IMR-90 (cell line): Measurements from ENCODE around the gene MLANA. TPM values are rescaled to one million over a fixed set of nuclear protein-coding genes. Genes with fewer than 3 reads are reported as not detected.
A peak's percentile ranks its signal among the peaks of the same experiment; 100 is the strongest.

Source experiments
- ATAC-seq: fragments of 200-7000 bp; cut with Tn5 transposase; 2 replicates; pipeline ENCODE4 v1.9.1; 2020; ENCODE audit warnings: low read depth, mild to moderate bottlenecking, moderate library complexity
- BruUV-seq: library from RNA; stranded (reverse); fragments of 400-500 nt; replicated peaks from 2 replicates; lab custom pipeline; 2021; lab: Mats Ljungman, UMichigan
- CTCF ChIA-PET: fragments of 300-600 bp; formaldehyde crosslinking; extraction: SDS; loops from one replicate; lab custom pipeline; 2021; ENCODE audit warnings: antibody characterized with exemption; lab: Yijun Ruan, JAX
- POLR2A ChIA-PET: fragments of 300-600 bp; sonication (Branson Sonifier 250); formaldehyde crosslinking; loops from one replicate; lab custom pipeline; 2022; ENCODE audit warnings: antibody characterized with exemption; ENCODE audit not compliant: unreplicated experiment; lab: Charles Lee
- DNase-seq: peaks from one replicate; pipeline ENCODE4 v3.0.0; 2013
- H2AFZ ChIP-seq: replicated peaks from 2 replicates; pipeline ENCODE3; 2013; ENCODE audit warnings: low read length, mild to moderate bottlenecking; ENCODE audit not compliant: poor library complexity
- H2AK5ac ChIP-seq: 2 replicates; pipeline ENCODE4 v1.6.1; 2013; ENCODE audit warnings: low read depth, low read length, inconsistent platforms
- H2AK9ac ChIP-seq: replicated peaks from 2 replicates; pipeline ENCODE3; 2013; ENCODE audit warnings: mild to moderate bottlenecking, low read depth, low read length, moderate library complexity; ENCODE audit not compliant: poor library complexity
- H2BK120ac ChIP-seq: 2 replicates; pipeline ENCODE4 v1.6.1; 2013; ENCODE audit warnings: low read depth, low read length, inconsistent platforms
- H2BK15ac ChIP-seq: 3 replicates; pipeline ENCODE4 v1.6.1; 2013; ENCODE audit warnings: low read depth, low read length, inconsistent platforms
- H2BK20ac ChIP-seq: 2 replicates; pipeline ENCODE4 v1.6.1; 2013; ENCODE audit warnings: low read depth, mild to moderate bottlenecking, inconsistent platforms, low read length, moderate library complexity
- H2BK5ac ChIP-seq: 2 replicates; pipeline ENCODE4 v1.6.1; 2013; ENCODE audit warnings: mild to moderate bottlenecking, low read depth, low read length, inconsistent platforms; ENCODE audit not compliant: poor library complexity, severe bottlenecking
- H3K14ac ChIP-seq: replicated peaks from 2 replicates; pipeline ENCODE4 v1.6.1; 2013; ENCODE audit warnings: low read depth, low read length, inconsistent platforms
- H3K18ac ChIP-seq: 2 replicates; pipeline ENCODE4 v1.6.1; 2013; ENCODE audit warnings: low read depth, low read length, control low read depth
- H3K23ac ChIP-seq: 2 replicates; pipeline ENCODE4 v1.6.1; 2013; ENCODE audit warnings: low read depth, low read length, inconsistent platforms
- H3K27ac ChIP-seq: 2 replicates; pipeline ENCODE4 v1.5.1; 2013; ENCODE audit warnings: mild to moderate bottlenecking, control low read depth, low read length; ENCODE audit not compliant: insufficient read depth
- H3K27me3 ChIP-seq: 2 replicates; pipeline ENCODE4 v1.6.1; 2013; ENCODE audit warnings: low read length; ENCODE audit not compliant: control insufficient read depth, insufficient read depth
- H3K36me3 ChIP-seq: 2 replicates; pipeline ENCODE4 v1.6.1; 2013; ENCODE audit warnings: low read length, mixed read lengths; ENCODE audit not compliant: control insufficient read depth, insufficient read depth
- H3K4ac ChIP-seq: 2 replicates; pipeline ENCODE4 v1.6.1; 2013; ENCODE audit warnings: low read depth, low read length, inconsistent platforms
- H3K4me1 ChIP-seq: 2 replicates; pipeline ENCODE4 v1.6.1; 2013; ENCODE audit warnings: low read length, mixed read lengths; ENCODE audit not compliant: control insufficient read depth, insufficient read depth
- H3K4me2 ChIP-seq: 2 replicates; pipeline ENCODE4 v1.6.1; 2013; ENCODE audit warnings: low read depth, mild to moderate bottlenecking, control low read depth, low read length, moderate library complexity
- H3K4me3 ChIP-seq: 2 replicates; pipeline ENCODE4 v1.5.1; 2013; ENCODE audit warnings: low read depth, mild to moderate bottlenecking, control low read depth, low read length, moderate library complexity; ENCODE audit not compliant: insufficient read depth
- H3K56ac ChIP-seq: 2 replicates; pipeline ENCODE4 v1.6.1; 2013; ENCODE audit warnings: low read length, inconsistent platforms; ENCODE audit not compliant: insufficient read depth; ENCODE audit errors: extremely low read depth
- H3K79me1 ChIP-seq, 2 experiments: 2 replicates each; pipeline ENCODE4 v1.6.1; 2013; ENCODE audit warnings: low read length in 2 of 2, inconsistent platforms in 1 of 2, low read depth in 1 of 2
- H3K9ac ChIP-seq: 2 replicates; pipeline ENCODE4 v1.6.1; 2013; ENCODE audit warnings: low read depth, low read length, control low read depth
- H3K9me1 ChIP-seq: 2 replicates; pipeline ENCODE4 v1.6.1; 2013; ENCODE audit warnings: low read length, inconsistent platforms; ENCODE audit not compliant: insufficient read depth
- H3K9me3 ChIP-seq: 2 replicates; pipeline ENCODE4 v1.6.1; 2013; ENCODE audit warnings: low read length; ENCODE audit not compliant: control insufficient read depth, insufficient read depth
- H4K20me1 ChIP-seq: 2 replicates; pipeline ENCODE4 v1.6.1; 2013; ENCODE audit warnings: low read length, inconsistent platforms; ENCODE audit not compliant: insufficient read depth
- H4K5ac ChIP-seq: 2 replicates; pipeline ENCODE4 v1.6.1; 2013; ENCODE audit warnings: mild to moderate bottlenecking, low read depth, low read length, control low read depth
- H4K8ac ChIP-seq, 2 experiments: 2 replicates each; pipeline ENCODE4 v1.6.1; 2013; ENCODE audit warnings: low read depth in 2 of 2, low read length in 2 of 2, control low read depth in 1 of 2, inconsistent platforms in 1 of 2
- H4K91ac ChIP-seq: 2 replicates; pipeline ENCODE4 v1.6.1; 2013; ENCODE audit warnings: low read depth, low read length, inconsistent platforms; ENCODE audit not compliant: insufficient read depth
- MAFK ChIP-seq: IDR thresholded peaks from 2 replicates; pipeline ENCODE4 v1.6.1; 2012; ENCODE audit warnings: low read depth, low read length, improper control_type of control experiment
- USF2 ChIP-seq: fragments of 150-350 bp; IDR thresholded peaks from 2 replicates; pipeline ENCODE4 v1.6.1; 2017; ENCODE audit warnings: mild to moderate bottlenecking, antibody characterized with exemption, low read length, low read depth
- WGBS, 2 experiments: methylation state at CpG; one replicate each; pipeline versions ENCODE4 v1.1.5 to v1.1.7; 2013; ENCODE audit warnings: missing lambda C conversion rate in 2 of 2; ENCODE audit not compliant: insufficient read length in 1 of 2; ENCODE audit errors: extremely low coverage in 2 of 2; 5-methylcytosine and 5-hydroxymethylcytosine counted together
- dilution Hi-C: fragments of 300-500 bp; cut with HindIII; formaldehyde crosslinking; loops from one replicate; pipeline ENCODE4 v1.14.3; 2018; ENCODE audit warnings: low sequenced_read_pairs; ENCODE audit not compliant: unreplicated experiment
- in situ Hi-C: fragments of 300-500 bp; cut with MboI; formaldehyde crosslinking; loops from 3 replicates; pipeline ENCODE4 v1.14.3; 2019; ENCODE audit warnings: low sequenced_read_pairs, inconsistent platforms, mixed read lengths
- intact Hi-C: fragments of 100-400 bp; cut with micrococcal nuclease; formaldehyde crosslinking; loops from 2 replicates; pipeline ENCODE4 v1.10.0; 2022
- polyA plus RNA-seq, 3 experiments: library from polyadenylated mRNA; depleted of rRNA; stranded (reverse); fragments of >200 nt; gene quantifications; 2 replicates each; pipeline ENCODE4 v1.2.3, GENCODE V29; 2012; ENCODE audit warnings: low replicate concordance in 1 of 3
- total RNA-seq: library from RNA; depleted of rRNA; stranded (reverse); fragments of >200 nt; gene quantifications from 2 replicates; pipeline ENCODE4 v1.2.3, GENCODE V29; 2012

The MLANA gene
- total and polyA plus RNA-seq, 2 of the 4 experiments (the other 2 are of a cell fraction) = not detected

GRCh38 chr9:5910413-5911057 is 19.8 kb downstream of the MLANA start:
- no peaks in the 10 kb centered on the region for H3K36me3 ChIP-seq
- no peaks in the 10 kb centered on the region for H3K79me1 ChIP-seq
- H3K9me3 ChIP-seq = no peaks in the 10 kb centered on the region
- ATAC-seq = no peak
- CTCF ChIA-PET = no interaction called here
- H3K9me1 ChIP-seq = peaks cover 4% of the 10 kb centered on the region; the same call in 1 of the 2 replicates
- no peak overlapping the region for H4K8ac ChIP-seq
- H2AK5ac ChIP-seq = no peak overlapping the region
- no TSS peak for BruUV-seq
- H4K91ac ChIP-seq = 0 out of 2 replicates have a peak overlapping the region, but pooled peaks have one; percentile 4
- H2BK20ac ChIP-seq = no peak overlapping the region
- H3K4ac ChIP-seq = no peak overlapping the region
- H3K56ac ChIP-seq = no peak overlapping the region
- POLR2A ChIA-PET = no interaction called here
- no peak overlapping the region for H3K4me3 ChIP-seq
- no peak overlapping the region for H3K23ac ChIP-seq
- in situ Hi-C loops = no loop called here
- H4K5ac ChIP-seq = no peak overlapping the region
- H3K9ac ChIP-seq = no peak overlapping the region
- H3K27ac ChIP-seq = no peak overlapping the region
- no peak for TF ChIP-seq MAFK
- TF ChIP-seq USF2 = peak; percentile 42; the same call in 1 of the 2 replicates
- intact Hi-C loops = loop anchor here (5.0 kb wide), 1 partner anchor 37 kb away; no protein-coding TSS in a partner anchor
- H2BK120ac ChIP-seq = no peak overlapping the region
- no peak overlapping the region for H3K4me2 ChIP-seq
- dilution Hi-C loops = no loop called here
- H3K14ac ChIP-seq = 0 out of 2 replicates have a peak overlapping the region, but pooled peaks have one; percentile 21
- DNase-seq = no peak
- no peak overlapping the region for H2AK9ac ChIP-seq
- no peaks in the 10 kb centered on the region for H3K27me3 ChIP-seq
- no peaks in the 10 kb centered on the region; the same call in 1 of the 2 replicates for H3K4me1 ChIP-seq
- no peak overlapping the region for H2BK5ac ChIP-seq
- no peak overlapping the region for H2AFZ ChIP-seq
- no peaks in the 10 kb centered on the region for H4K20me1 ChIP-seq
- 67% methylated on average over 1 of the region's 1 CpG; no CpG with 5 or more reads in 1 of the 2 experiments for WGBS, 2 experiments
- no peak overlapping the region for H3K18ac ChIP-seq
- H2BK15ac ChIP-seq = no peak overlapping the region
